Measurements from ENCODE around the gene GALNT8.

The GALNT8 gene

DNA sequence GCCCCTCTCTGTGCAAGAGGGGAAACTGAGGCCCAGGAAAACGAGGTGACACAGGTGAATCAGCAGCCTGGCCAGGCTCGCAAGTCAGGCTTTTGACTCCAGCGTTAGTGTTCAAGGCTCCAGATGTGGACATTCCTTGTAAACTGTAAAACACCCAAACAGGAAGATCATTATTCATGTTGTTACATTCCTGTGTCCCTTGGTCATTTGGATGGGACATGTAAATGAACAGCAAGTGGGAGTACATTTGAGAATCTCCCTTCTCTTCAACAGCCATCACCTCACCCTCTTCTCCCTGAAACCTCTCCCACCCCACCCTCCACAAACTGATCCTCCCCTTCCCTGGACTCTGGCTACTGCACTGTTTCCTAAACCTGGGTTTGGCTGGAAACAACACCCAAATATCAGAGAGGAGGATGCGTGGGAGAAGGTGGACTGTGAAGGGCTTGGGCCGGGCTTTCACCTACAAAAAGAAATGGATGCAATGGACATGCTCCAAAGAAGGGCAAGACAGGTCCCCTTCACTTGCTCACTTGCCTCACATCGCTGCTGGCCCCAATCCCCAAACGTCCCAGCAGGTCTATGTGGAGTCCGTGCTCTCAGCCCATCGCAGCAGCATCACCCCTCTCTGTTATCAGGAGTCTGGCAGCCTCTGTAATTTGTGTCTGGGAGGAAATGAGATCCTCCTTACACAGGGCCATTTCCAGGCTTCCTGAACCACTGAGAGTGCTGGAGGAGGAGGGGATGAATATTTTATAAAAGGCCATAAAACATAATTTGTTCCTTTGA lies 76.7 kb downstream of the GALNT8 start:
- TF ChIP-seq, protein P1, sequence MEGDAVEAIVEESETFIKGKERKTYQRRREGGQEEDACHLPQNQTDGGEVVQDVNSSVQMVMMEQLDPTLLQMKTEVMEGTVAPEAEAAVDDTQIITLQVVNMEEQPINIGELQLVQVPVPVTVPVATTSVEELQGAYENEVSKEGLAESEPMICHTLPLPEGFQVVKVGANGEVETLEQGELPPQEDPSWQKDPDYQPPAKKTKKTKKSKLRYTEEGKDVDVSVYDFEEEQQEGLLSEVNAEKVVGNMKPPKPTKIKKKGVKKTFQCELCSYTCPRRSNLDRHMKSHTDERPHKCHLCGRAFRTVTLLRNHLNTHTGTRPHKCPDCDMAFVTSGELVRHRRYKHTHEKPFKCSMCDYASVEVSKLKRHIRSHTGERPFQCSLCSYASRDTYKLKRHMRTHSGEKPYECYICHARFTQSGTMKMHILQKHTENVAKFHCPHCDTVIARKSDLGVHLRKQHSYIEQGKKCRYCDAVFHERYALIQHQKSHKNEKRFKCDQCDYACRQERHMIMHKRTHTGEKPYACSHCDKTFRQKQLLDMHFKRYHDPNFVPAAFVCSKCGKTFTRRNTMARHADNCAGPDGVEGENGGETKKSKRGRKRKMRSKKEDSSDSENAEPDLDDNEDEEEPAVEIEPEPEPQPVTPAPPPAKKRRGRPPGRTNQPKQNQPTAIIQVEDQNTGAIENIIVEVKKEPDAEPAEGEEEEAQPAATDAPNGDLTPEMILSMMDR (IDR thresholded peaks at IDR 0.05; ENCODE audit: extremely low read depth, missing control alignments): no peak
- no peak for DNase-seq (ENCODE audit: low spot score)

DNA sequence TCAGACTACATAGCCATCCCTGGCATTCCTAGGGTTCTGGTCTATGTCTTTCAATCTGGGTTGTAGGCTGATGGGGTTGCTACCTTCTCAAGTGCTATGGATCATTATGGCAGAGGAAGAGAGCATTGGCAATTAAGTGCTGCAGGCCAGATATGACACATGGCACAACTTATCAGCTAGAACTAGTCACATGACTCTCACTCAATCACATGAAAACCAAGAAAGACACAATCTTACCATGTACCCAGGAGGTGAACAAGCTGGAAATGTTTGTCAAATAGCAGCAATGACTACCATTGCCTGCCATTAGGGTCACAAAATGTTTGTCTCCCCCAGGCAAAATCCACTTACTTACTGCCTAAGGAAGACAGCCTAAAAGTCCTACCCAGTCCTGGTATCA lies 80.4 kb downstream of the GALNT8 start:
- TF ChIP-seq, protein P1 (IDR thresholded peaks at IDR 0.05; ENCODE audit: extremely low read depth, missing control alignments): no peak
- DNase-seq (ENCODE audit: low spot score): no peak

DNA sequence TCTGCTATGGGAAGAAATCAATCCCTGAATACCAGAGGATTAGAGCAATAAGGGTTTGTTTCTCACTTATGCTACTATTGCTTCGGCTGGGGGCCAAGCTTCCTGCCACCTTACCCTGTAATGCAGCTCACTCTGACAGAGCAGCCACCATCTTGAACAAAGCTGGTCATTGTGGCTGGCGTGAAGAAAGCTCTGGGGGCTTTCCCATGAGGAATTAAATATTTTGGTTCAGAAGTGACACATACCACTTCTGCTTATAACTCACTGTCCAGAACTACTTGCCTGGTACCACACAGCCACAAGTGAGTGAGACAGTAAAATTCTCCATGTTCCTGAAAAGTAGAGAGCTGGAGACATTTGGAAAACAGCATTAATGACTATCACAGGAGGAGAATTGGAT lies 82.6 kb downstream of the GALNT8 start:
- TF ChIP-seq, protein P1 (IDR thresholded peaks at IDR 0.05; ENCODE audit: extremely low read depth, missing control alignments): no peak
- DNase-seq (ENCODE audit: low spot score): no peak

DNA sequence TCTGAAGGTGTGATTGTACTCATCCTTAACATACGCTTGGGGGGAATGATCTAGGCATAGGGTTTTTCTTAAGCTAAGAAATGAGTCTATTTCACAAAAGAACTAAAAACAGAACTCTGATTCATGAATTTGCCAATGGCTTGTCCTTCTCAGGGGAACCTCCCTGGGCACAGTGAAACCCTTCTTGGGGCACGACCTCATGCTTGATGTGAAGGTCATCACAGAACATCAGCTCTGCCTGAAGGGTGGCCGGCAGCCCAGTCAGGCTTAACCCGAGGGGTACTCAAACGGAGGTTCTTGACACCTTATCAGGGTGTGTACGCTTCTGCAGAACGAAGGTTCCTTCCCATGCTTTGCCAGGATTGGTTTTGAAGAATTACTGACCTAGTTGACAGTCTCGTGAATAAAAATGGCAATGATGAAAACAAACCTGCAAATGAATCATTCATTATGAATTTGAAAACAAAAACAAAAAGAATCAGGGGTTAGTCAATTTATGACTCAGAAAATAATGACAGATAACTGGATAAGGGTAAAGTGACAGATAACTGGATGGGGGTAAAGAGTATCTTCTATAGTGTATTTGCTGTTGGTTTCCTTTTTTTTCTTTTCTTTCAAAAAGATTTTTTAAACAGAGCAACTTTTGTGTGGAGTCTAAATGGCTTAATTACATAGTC lies 86.4 kb downstream of the GALNT8 start:
- TF ChIP-seq, protein P1 (IDR thresholded peaks at IDR 0.05; ENCODE audit: extremely low read depth, missing control alignments): no peak
- DNase-seq (ENCODE audit: low spot score): no peak

DNA sequence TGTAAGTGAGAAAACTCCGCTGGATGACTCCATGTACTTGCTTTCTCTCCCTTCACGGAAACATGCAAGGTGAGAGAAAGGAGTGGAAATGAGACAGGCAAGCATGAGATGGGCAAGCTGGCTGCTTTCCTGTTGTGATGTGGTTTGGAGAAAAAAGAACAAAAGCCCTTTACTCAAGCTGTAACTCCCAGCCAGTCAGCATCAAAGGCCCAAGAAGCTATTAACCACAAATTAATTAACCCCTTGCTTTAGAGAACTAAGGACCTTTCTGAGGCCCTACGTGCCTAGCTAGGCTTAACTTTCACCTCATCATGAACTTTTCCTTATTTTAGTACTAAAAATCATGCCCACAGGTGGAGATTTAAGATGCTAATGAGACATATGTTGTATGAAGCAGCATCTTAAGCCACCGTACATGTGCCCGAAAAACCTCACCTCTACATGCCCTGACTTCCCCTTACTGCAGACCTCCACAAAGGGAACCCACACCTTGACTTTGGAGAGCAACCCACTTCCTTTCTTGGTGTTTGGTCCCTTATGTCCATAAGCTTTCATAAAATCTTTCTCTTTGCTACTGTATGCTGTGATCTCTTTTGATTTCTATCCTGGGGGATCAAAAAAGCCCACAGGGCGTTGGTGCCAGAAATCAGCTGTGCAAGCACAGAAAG lies 87.0 kb downstream of the GALNT8 start:
- TF ChIP-seq, protein P1 (IDR thresholded peaks at IDR 0.05; ENCODE audit: extremely low read depth, missing control alignments): no peak
- DNase-seq (ENCODE audit: low spot score): peak; percentile 35

DNA sequence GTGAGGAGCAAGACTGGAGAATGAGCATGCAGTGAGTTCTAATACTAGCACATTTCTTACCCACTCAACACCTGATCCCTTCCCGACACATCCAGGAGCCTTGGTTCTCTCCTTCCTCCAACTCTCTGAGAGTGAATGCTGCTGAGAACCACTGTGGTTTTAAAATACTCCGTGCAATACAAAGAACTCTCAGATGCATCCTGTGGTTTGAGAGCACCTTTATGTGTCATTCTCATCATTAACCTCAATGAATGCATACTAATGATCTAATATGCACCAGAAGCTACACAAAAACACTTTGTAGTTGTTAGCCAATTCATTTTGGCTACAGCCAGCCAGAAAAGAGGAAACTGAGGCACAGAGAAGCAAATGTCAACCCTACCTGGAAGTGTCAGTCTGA lies 87.6 kb downstream of the GALNT8 start:
- TF ChIP-seq, protein P1 (IDR thresholded peaks at IDR 0.05; ENCODE audit: extremely low read depth, missing control alignments): no peak
- DNase-seq (ENCODE audit: low spot score): no peak

DNA sequence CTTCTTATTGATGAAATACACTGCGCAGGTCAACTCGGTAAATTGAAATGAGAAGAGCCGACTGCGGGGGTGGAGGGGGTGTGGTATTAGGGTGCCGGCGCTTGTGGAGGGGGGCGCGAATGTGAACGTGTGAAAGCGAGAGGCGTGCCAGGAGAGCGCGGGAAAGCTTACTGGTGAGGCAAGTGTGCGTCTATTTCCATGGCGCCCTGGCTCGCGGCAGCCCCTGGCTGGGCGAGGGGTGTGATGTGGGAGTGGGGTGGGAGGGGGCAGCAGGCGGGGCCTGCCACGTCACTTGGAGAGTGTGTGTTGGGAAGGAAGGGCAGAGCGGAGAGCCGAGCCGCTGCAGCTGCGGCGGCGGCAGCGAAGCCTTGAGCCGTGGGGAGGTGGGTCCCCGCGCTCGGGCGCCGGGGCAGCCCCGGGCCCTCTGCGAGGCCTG lies 88.8 kb downstream of the GALNT8 start:
- DNase-seq (ENCODE audit: low spot score): peak; percentile 55
- TF ChIP-seq, protein P1 (IDR thresholded peaks at IDR 0.05; ENCODE audit: extremely low read depth, missing control alignments): no peak
